C1 segment of cervical spinal cord (tissue), 14 donors: ENCODE measurements around the gene TGFB1I1.
"Not testable (repeated sequence)": the region's sequence is repeated elsewhere in the genome, so short reads cannot be mapped to it uniquely, and the experiment has no call there.

ENCODE experiments used
- DNase-seq, 14 donors: peaks; one replicate each; lab custom pipeline; 2025; lab: John Stamatoyannopoulos, UW

The TGFB1I1 gene

GRCh38 chr16:31487071-31487719, 15.2 kb downstream of the TGFB1I1 start:
- no peak for DNase-seq

GRCh38 chr16:31487720-31488467, 15.9 kb downstream of the TGFB1I1 start:
- DNase-seq: peak in 2 of 14 donors; percentile 13 to 55

GRCh38 chr16:31488468-31489297, 16.7 kb downstream of the TGFB1I1 start:
- DNase-seq: no peak

- no peak for DNase-seq
These were observed 17.3 kb downstream of the TGFB1I1 start for GRCh38 chr16:31489298-31489564.

- no peak for DNase-seq
These were observed 17.9 kb downstream of the TGFB1I1 start for GRCh38 chr16:31489616-31490584.

- DNase-seq: no peak
These were observed 19.9 kb downstream of the TGFB1I1 start for GRCh38 chr16:31491778-31492418.

- DNase-seq: no peak
These were observed 21.7 kb downstream of the TGFB1I1 start for GRCh38 chr16:31493506-31494125.

- DNase-seq: no peak
These were observed 24.7 kb downstream of the TGFB1I1 start for GRCh38 chr16:31496670-31497069.

GRCh38 chr16:31498493-31498892, 26.5 kb downstream of the TGFB1I1 start:
- DNase-seq: no peak

GRCh38 chr16:31499928-31500327, 28.0 kb downstream of the TGFB1I1 start:
- DNase-seq: no peak

- DNase-seq: no peak
These were observed 29.4 kb downstream of the TGFB1I1 start for GRCh38 chr16:31501226-31501965.

- DNase-seq: no peak
These were observed 30.0 kb downstream of the TGFB1I1 start for GRCh38 chr16:31501966-31502348.

GRCh38 chr16:31502981-31503380, 31.0 kb downstream of the TGFB1I1 start:
- DNase-seq: no peak

- not testable (repeated sequence) for DNase-seq
These were observed 31.6 kb downstream of the TGFB1I1 start for GRCh38 chr16:31503555-31503954.

GRCh38 chr16:31504159-31504558, 32.2 kb downstream of the TGFB1I1 start:
- no peak for DNase-seq

- no peak for DNase-seq
These were observed 33.5 kb downstream of the TGFB1I1 start for GRCh38 chr16:31505483-31505882.

GRCh38 chr16:31507617-31507928, 35.6 kb downstream of the TGFB1I1 start:
- peak in 1 of 14 donors; percentile 35 for DNase-seq

GRCh38 chr16:31507929-31508705, 36.2 kb downstream of the TGFB1I1 start, which contains the start of gene RUSF1:
TSS of gene RUSF1 (minus strand) at chr16:31508391. CDS start at chr16:31508373, 18 bp downstream.
- DNase-seq: peak; percentile 33 to 94 (median 84)

GRCh38 chr16:31508706-31509195, 36.8 kb downstream of the TGFB1I1 start:
- DNase-seq: peak in 2 of 14 donors; percentile 35 to 44
